ENCODE data around the gene RAB40B.

Gene RAB40B

GRCh38 chr17:82605939-82606600, 92.4 kb downstream of the RAB40B start:
- Histone ChIP-seq H3K27me3 (ENCODE audit: control insufficient read depth, insufficient read depth, low read length) (no peaks in the 10 kb centered on the region), H3K4me1 (ENCODE audit: control insufficient read depth, insufficient read depth, low read length) (no peaks in the 10 kb centered on the region; the same call in 1 of the 2 replicates), H3K9me3 (ENCODE audit: control insufficient read depth, insufficient read depth, low read depth, low read length) (no peaks in the 10 kb centered on the region), H3K9ac (ENCODE audit: low read length) (no peak overlapping the region), H3K27ac (ENCODE audit: low read depth, low read length) (no peak overlapping the region), H3K36me3 (ENCODE audit: control insufficient read depth, insufficient read depth, low read length) (peaks cover 72% of the 10 kb centered on the region), H3K4me3 (ENCODE audit: low read depth, low read length) (no peak overlapping the region)
